Skeletal muscle tissue (tissue), 4 donors: ENCODE measurements around the gene SDK1. TPM values are rescaled to one million over a fixed set of nuclear protein-coding genes. Genes with fewer than 3 reads are reported as not detected.

Experiments
- H3K27ac ChIP-seq: one replicate; pipeline ENCODE4 v1.7.0; 2013; ENCODE audit warnings: mild to moderate bottlenecking, low read depth, low read length, inconsistent platforms
- H3K27me3 ChIP-seq, 3 donors: one replicate each; pipeline ENCODE4 v1.7.0; 2013; ENCODE audit warnings: low read length in 3 of 3; ENCODE audit not compliant: control insufficient read depth in 3 of 3, insufficient read depth in 3 of 3
- H3K36me3 ChIP-seq, 3 donors: one replicate each; pipeline ENCODE4 v1.7.0; 2013; ENCODE audit warnings: low read length in 3 of 3; ENCODE audit not compliant: control insufficient read depth in 3 of 3, insufficient read depth in 3 of 3
- H3K4me1 ChIP-seq, 3 donors: one replicate each; pipeline ENCODE4 v1.7.0; 2013; ENCODE audit warnings: low read length in 3 of 3, mild to moderate bottlenecking in 3 of 3; ENCODE audit not compliant: control insufficient read depth in 3 of 3, insufficient read depth in 3 of 3
- H3K4me3 ChIP-seq, 3 donors: one replicate each; pipeline ENCODE4 v1.7.0; 2013; ENCODE audit warnings: low read length in 3 of 3
- H3K9ac ChIP-seq, 3 donors: one replicate each; pipeline ENCODE4 v1.7.0; 2013; ENCODE audit warnings: low read length in 3 of 3, mild to moderate bottlenecking in 3 of 3, moderate library complexity in 2 of 3, low read depth in 1 of 3
- H3K9me3 ChIP-seq, 3 donors: one replicate each; pipeline ENCODE4 v1.7.0; 2013; ENCODE audit warnings: low read length in 3 of 3; ENCODE audit not compliant: control insufficient read depth in 3 of 3
- total RNA-seq: library from RNA; depleted of rRNA; stranded (reverse); fragments of >200 nt; gene quantifications from one replicate; pipeline ENCODE4 v1.2.3, GENCODE V29; 2014
- donor health status: Osteomylitis.

SDK1 gene
- total RNA-seq, 1 donor from 2014 or later = 3.7 TPM

DNA sequence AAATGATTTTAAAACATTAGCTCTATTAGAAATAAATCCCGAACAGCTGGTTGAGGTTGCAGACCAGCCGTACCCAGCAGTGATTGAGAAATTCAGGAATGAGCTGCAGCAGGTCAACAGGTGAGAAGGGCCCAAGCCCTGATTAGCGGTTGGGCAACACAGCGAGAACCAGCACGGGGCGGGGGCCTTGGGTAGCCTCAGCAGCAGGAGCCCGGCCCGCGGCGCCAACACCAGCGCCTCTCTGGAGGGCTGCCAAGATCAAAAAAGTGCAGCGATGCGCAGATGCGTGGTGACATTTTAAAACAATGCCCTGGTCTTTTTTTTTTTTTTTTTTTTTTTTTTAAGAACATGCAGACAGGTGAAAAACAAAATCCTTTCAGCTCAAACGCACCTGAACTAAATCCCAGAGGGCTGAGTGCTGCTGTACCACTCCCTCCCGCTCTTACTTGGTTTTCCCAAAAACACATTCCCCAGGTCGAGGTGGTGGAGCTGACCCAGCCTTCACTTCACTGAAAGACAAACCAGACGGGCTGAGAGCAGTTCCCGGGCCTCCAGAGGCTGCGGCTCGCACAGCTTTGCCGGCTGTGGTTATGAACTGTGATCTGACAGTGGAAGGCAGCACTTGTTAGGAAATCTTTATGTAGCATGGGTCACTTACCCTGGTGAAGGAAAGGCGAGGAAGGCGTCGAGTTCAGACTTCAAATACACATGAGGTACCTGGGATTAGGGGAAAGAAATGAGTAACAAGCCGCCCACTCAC, 579.4 kb downstream of the SDK1 start:
- no peak overlapping the region for H3K27ac ChIP-seq
- no peaks in the 10 kb centered on the region for H3K4me1 ChIP-seq
- no peaks in the 10 kb centered on the region for H3K36me3 ChIP-seq
- no peak overlapping the region for H3K9ac ChIP-seq
- H3K27me3 ChIP-seq = peaks cover 0 to 3% (median 0%) of the 10 kb centered on the region in 3 donors
- no peak overlapping the region for H3K4me3 ChIP-seq
- H3K9me3 ChIP-seq = no peaks in the 10 kb centered on the region

DNA sequence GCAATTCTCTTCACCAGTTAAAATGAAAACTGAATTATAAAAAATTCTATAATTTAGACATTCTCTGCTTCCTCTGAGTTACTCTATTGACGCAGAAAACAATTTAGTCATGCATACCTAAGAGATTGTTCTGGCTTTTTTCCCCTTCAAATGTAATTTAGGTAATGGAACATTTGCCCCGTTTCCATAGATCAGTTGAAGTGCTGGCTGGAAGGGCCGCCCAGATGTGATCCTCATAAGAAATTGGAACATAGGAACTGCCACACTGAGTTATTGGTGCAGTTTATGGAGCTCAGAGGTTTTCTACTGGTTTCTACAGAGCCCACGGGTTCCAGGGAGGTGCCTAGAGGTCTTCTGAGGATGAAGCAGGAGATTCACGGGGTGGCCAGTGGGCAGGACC, 581.7 kb downstream of the SDK1 start:
- no peaks in the 10 kb centered on the region for H3K36me3 ChIP-seq
- no peaks in the 10 kb centered on the region for H3K9me3 ChIP-seq
- no peak overlapping the region for H3K9ac ChIP-seq
- no peaks in the 10 kb centered on the region for H3K4me1 ChIP-seq
- H3K27ac ChIP-seq = no peak overlapping the region
- no peak overlapping the region for H3K4me3 ChIP-seq
- no peaks in the 10 kb centered on the region for H3K27me3 ChIP-seq

DNA sequence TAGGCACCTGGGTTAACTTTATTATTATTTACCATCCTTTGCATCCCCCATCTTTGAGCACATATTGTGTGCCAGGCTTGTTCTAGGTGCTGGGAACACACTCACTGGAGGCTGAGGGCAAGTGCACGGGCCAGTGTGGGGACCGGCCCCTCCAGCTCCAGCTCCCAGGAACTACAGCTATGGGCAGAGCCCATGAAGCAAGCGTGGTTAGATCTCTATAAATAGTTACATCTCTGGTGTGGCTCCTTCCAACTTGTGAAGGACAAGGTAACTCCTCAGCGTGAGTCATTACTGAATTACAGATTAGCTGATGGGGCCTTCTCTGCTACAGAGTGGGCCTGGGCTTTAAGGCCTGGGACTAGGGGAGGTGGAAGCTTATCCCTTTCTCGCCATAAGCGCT, 583.5 kb downstream of the SDK1 start:
- H3K4me1 ChIP-seq = no peaks in the 10 kb centered on the region
- H3K36me3 ChIP-seq = no peaks in the 10 kb centered on the region
- no peaks in the 10 kb centered on the region for H3K9me3 ChIP-seq
- no peaks in the 10 kb centered on the region for H3K27me3 ChIP-seq
- H3K4me3 ChIP-seq = no peak overlapping the region
- no peak overlapping the region for H3K9ac ChIP-seq
- H3K27ac ChIP-seq = no peak overlapping the region

DNA sequence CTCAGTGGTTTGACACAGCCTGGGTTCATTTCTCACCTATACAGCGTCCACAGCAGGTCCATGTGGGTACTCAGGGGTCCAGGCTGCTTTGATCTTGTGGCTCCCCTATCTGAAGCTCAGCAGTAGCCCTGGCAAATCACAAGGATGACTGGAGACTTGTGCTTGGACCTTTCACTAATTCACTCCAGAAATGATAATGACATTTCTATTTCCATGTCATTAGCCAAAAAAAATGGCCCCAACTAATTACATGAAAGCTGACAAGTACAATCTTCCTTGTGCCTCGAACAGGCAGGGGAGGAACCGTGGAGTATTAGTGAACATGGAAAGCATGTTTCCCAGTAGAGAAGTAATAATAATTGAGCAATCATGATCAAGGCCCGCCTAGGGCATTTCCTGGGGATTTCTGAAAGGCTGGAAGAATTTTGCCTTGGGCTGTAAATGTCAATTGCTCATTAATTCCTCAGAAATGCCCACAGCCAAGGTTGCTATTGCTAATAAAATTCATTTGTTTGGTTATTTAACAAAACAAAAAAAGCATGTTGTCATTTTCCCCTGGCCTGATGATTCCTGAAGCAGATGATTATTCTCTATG, 586.1 kb downstream of the SDK1 start:
- Histone ChIP-seq H3K9me3 (no peaks in the 10 kb centered on the region), H3K27ac (no peak overlapping the region), H3K4me3 (no peak overlapping the region), H3K4me1 (peaks cover 0 to 2% (median 1%) of the 10 kb centered on the region in 3 donors), H3K27me3 (no peaks in the 10 kb centered on the region), H3K36me3 (no peaks in the 10 kb centered on the region), H3K9ac (no peak overlapping the region)

- Histone ChIP-seq H3K4me3 (no peak overlapping the region), H3K36me3 (no peaks in the 10 kb centered on the region), H3K9ac (no peak overlapping the region), H3K9me3 (no peaks in the 10 kb centered on the region), H3K27me3 (no peaks in the 10 kb centered on the region), H3K27ac (no peak overlapping the region), H3K4me1 (peaks cover 4 to 9% (median 8%) of the 10 kb centered on the region in 3 donors)
These were observed 587.0 kb downstream of the SDK1 start for GRCh38 chr7:3888096-3888495.

- Histone ChIP-seq H3K9ac (no peak overlapping the region), H3K27ac (no peak overlapping the region), H3K27me3 (no peaks in the 10 kb centered on the region), H3K9me3 (no peaks in the 10 kb centered on the region), H3K4me3 (peak overlapping the region in 1 of 3 donors; percentile 9), H3K4me1 (peaks cover 10 to 26% (median 21%) of the 10 kb centered on the region in 3 donors), H3K36me3 (no peaks in the 10 kb centered on the region)
These were observed 591.1 kb downstream of the SDK1 start for GRCh38 chr7:3892157-3892556.

DNA sequence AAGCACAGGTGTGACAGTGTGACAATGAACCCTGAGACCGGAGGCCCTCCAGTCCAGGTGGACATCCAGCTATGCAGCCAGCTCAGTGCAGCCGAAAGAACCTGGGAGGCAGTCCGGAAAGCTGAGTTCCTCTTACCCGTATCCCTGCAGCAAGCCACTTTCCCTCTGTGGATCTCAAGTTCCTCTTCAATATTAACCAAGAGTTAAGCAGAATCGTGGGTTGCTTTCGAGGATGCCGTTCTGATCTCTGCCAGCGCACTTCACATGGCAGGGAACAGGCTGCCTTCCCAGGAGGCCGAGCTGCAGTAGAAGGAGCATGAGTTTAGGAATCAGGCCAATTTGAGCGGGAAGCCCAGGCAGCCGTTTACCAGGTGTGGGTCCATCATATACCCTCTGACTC, 591.6 kb downstream of the SDK1 start:
- Histone ChIP-seq H3K9me3 (no peaks in the 10 kb centered on the region), H3K9ac (no peak overlapping the region), H3K27ac (no peak overlapping the region), H3K4me3 (no peak overlapping the region), H3K36me3 (no peaks in the 10 kb centered on the region), H3K27me3 (no peaks in the 10 kb centered on the region), H3K4me1 (peaks cover 14 to 30% (median 26%) of the 10 kb centered on the region in 3 donors)

GRCh38 chr7:3893151-3893788, 592.2 kb downstream of the SDK1 start:
- Histone ChIP-seq H3K9ac (no peak overlapping the region), H3K4me3 (no peak overlapping the region), H3K27ac (no peak overlapping the region), H3K4me1 (peaks cover 17 to 30% (median 28%) of the 10 kb centered on the region in 3 donors), H3K27me3 (no peaks in the 10 kb centered on the region), H3K36me3 (no peaks in the 10 kb centered on the region), H3K9me3 (no peaks in the 10 kb centered on the region)

DNA sequence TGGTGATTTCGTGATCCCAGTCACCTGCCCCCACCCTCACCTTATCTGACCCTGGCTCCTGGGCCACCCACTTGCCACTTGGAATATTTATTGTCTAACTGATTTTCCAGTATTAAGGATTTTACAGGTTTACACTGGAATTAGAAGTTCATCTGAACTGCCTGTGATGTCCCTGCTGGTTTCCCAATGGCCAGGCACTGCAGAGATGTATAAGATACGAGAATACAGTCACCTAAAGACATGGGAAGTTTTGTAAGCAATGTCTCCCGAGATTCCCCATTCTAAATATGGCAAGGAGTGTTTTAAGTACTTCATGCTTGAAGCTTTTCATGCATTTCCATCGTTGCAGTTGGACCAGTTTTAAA, 592.7 kb downstream of the SDK1 start:
- no peaks in the 10 kb centered on the region for H3K27me3 ChIP-seq
- H3K4me1 ChIP-seq = peaks cover 22 to 33% (median 30%) of the 10 kb centered on the region in 3 donors
- H3K9me3 ChIP-seq = no peaks in the 10 kb centered on the region
- no peak overlapping the region for H3K4me3 ChIP-seq
- no peak overlapping the region for H3K27ac ChIP-seq
- H3K36me3 ChIP-seq = no peaks in the 10 kb centered on the region
- H3K9ac ChIP-seq = no peak overlapping the region
